NCI-H345 treated with DMSO at 0.1 percent for 48 hours (cell line): ENCODE measurements around the gene CBARP.

Experiments
- DNase-seq: peaks from one replicate; lab custom pipeline; 2025; ENCODE audit not compliant: unreplicated experiment; lab: John Stamatoyannopoulos, UW

The CBARP gene

DNA sequence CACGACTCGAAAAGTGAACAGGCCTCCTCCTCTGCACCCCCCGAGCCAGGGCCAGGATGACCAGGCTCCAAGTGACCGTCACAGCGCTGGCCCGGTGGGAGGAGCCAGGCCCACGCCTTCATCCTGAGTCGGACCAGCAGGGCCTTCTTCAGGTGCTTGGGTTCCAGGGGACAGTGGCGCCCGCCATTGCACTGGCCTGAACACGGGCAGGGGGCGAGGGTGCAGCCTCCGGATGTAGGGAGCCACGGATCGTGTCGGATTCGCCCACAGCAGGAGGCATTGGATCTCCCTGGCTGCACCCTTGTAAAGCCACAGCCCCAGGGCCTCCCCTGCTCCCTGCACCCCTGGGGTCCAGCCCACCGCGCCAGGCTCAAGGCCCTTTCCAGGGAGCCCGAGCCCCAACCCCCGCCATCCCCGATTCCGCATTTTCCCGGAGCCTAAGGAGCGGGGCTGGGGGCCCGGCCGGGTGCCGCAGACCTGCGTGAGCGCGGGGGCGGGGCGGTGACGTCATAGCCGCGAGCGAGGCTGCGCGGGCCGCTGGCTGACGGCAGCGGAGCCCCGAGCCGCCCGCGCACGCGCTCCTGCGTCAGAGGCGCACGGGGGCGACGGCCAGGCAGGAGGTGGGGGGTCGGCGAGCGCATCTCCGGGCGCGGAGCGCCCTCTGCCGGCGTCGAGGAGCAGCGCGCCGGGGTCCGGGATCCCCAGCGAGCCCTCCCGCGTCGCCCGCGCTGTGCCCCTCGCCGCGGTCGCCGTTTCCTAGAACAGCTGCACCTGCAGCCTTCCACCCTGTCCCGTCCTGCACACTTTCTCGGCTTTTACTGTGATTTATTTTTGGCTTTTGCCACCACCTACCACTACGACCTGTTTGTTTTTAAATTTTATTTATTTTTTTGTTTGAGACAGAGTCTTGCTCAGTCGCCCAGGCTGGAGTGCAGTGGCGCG lies 2.3 kb upstream of the CBARP start:
- DNase-seq: peak; percentile 79

DNA sequence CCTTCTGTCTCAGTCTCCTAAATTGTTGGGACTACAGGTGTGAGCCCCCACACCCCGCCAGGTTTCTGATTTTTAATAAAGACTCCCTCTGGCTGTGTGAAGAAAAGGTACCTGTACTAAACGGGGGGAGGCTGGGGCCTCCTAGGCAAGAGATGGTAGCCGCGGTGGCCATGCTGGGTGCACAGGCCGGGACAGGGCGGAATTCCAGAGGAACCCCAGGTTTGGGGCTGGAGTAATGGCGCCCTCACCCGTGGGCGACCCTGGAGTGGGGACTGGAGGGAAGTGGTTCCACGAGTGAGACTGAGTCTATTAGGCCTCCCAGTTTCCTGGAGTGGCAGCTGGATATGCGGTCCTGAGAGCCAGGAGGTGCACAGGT lies 1.6 kb upstream of the CBARP start:
- DNase-seq: no peak

DNA sequence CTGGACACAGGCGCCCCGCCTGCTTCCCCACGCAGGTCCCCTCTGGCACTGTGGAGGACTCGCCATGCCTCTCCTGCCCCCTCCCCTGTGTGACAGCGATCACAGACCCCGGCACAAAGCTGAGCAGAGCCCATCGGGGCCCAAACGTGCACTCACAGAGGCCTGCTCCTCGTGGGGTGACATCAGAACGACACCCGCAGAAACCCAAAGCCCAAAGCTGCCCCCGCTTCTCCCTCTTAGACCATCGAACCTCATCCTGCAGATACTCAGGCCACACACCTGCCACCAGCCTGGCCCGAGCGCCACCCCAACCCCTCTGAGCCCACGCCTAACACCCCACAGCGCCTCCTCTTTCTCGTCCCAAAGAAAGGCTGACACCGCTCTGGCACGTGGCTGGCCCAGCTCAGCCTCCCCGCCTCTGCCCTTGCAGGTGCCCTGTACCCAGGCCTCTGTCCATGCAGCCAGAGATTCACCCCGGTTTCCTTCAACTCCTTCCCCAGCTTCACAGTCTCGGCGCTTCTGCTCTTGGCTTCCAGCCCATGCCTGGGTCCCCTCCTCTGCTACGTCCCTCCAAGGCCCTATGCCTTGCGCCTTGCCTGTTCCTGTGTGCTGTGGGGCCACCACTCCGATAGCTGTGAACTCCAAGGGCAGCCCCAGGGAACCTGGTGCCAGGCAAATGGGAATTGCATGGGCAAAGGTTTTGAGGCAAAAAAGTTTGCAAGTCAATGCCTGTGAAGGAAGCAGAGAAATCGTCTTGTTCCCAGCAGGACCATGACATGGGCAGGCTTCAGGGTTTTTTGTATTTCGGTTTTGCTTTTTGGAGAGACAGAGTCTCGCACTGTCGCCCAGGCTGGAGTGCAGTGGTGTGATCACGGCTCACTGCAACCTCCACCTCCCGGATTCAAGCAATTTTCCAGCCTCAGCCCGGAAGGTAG lies 831 bp upstream of the CBARP start:
- no peak for DNase-seq

DNA sequence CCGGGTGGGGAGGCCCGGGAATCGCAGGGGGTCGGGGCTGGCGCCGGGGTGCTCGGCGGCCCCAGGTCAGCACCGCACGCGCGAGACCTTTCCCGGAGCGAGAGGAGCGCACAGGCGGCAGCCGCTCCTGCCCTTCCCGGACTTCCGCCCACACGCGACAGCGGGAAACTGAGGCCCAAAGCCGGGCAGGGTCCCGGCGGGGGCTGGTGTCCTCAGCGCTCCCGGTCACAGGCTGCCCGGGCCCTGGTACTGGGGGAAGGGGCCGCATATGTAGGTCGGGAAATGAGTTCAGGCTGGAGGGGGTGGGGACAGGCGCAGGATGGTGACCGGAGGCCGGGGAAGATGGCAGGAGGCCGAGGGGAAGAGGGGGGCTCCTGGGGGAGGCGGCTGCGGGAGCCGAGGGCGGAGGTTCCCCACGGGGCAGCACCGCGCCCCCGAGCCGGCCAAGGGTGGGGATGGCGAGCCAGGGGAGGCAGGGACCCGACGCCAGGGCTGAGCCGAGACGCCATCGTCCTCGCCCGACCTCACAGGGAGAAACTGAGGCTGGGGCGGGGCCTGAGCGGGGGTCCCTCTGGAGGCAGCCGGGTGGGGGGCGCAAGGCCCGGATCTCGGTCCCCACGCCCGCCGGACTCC lies 662 bp downstream of the CBARP start:
- no peak for DNase-seq

DNA sequence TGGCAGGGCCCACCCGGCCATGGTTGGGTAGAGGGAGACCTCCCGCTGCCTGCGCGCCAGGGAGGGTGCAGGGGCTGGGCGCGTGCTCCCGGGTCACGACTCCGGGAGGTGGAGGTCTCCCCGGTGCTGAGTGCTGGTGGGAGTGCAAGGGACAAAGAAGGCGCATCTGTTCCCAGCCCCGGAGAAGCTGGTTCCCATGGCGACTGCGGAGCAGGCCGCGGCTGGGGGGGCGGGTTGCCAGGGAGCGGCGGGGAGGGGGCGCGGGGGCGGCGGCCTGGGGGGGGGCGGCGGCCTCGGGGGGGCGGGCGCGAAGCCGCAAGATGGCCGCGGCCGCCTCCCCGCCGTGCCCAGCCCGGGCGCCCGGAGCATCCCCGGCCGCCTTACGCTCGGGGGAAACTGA lies 1.2 kb downstream of the CBARP start:
- DNase-seq: no peak

DNA sequence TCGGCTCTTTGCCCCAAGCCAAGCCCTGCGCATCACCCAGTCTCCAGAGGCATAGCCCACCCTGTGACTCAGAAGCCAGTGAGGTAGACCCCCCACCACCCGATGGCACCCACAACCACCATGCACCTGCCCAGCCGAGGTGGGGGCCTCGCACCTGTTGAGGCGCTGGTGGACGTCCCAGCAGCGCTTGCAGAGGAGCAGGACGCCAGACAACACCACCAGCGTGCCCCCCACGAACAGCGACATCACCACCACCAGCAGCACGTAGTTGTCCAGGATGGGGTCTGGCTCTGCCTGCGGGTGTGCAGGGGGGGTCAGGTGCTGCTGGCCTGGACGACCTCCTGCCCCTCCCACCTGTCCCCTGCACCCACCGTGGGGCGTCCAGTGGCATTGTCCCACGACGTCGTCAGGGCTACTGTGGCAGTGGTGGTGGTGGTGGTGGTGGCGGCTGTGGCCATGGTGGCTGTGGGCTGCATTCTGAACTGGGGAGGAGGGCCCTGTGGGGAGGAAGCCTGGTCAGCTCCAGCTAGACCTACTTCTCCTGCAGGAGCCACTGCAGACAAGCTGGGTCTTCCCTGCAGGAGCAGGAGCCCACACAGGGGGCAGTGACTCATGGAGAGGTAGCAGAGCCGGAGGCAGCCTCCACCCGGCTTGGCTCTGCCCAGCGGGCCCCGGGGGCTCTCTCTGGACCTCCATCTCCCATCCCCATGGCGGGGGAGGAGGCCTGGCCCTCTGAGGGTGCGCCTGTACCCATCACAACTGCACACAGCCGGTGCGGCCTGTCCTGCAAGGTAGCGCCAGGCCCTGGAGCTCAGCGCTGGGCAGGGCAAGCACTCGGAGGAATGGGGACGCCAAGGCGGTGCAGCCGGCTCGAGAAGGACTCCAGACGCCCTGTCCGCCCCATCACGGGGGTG lies 1.9 kb downstream of the CBARP start:
- DNase-seq: no peak

DNA sequence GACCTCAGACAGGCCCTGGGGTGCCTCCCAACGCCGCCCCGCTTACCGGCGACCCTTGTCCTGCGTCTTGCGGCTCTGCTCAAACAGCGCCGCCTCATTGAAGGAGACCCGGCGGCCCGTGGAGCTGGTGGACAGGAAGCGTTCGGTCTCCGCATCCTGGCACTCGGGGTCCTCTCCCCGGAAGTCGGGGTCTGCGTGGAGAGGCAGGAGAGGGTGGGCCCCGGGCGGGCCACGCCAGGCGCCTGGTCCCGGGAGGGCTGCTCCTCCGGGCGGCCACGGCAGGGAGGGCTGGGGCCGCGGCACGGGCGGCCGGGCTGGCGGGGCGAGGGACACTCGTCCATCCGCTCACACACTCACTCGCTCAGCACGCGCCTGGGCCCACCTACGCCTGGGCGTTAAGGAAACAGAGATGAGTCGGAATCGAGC lies 2.8 kb downstream of the CBARP start:
- no peak for DNase-seq

DNA sequence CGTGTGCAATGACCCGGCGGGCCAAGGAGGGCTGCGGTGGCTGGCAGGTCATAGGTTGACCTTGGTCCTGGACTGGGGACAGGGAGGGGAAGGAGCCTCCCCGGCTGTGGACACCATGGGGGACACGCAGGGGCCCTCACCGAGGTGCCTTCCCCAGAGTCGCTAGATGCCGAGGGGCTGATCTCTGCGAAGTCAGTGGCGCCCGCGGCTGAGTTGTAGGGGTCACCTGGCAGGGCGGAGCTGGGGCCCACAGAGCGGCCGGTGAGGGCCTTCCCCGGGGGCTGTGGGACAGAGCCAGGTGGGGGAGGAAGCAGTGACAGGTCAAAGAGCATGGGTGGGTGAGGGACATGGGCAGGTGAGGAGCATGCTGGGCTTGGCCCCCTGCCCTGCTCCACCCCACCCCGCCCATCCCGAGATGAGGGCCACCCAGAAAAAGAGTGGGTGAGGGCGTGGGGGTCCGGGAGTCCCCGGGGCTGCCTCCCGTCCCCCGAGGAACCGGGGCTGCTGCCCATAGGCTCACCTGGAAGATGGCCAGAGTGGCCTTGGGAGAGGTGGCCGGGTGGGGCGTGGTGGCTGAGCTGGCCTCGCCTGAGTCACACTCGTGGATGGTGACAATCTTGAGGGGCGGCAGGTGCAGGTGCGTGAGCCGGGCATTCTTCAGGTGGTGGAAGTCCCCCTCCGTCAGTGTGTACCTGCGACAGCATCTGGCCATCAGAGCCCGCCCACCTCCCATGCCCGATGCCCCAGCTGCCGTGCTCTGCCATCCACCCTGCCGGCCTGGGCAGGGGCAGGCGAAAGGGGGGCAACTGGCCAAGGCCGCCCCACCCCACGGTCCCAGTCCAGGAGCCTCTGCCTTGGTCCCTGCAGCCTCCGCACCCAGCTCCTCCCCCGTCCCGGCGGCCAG lies 3.5 kb downstream of the CBARP start:
- DNase-seq: no peak

DNA sequence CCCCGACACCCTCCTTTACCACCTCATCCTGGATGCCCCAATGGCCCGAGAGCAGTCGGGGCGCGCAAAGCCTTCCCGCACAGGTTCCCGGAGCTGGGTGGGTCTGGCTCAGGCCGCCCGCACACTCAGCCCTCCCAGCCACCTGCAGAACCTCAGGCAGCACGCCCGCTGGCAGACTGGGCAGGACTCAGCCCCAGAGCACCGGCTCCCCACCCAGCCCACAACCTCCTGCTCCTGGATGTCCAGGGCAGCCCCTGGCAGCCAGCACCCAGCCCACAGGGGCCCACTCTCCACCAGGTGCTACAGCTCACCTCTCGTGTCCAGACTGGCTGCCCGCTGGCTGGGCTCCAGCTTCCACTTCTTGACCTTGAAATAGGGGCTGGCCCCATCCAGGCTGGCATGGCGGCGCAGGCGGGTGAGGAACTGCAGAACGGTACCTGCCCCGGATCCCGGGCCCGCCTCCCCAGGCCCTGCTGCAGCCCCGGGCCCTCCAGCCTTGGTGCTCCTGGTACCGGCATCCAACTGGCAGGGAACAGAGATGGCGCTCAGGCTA lies 4.6 kb downstream of the CBARP start:
- DNase-seq: no peak

DNA sequence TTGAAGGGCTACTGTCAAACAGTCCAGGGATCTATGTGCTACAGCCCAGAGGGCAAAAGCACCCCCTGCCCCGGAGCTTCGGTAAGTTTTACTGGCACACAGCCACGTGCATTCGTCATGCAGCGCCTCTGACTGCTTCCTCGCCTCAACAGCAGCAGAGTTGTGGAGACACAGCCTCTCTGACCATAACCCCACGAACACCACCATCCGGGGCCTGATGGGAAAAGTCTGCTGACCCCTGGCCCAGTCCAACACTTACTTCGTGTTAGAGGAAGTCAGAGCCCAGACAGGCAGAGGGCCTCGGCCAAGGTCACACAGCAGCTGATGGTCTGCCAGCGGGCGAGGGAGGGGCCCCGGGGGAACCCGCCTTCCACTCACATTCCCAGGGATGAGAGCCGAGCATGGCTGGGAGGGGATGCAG lies 5.1 kb downstream of the CBARP start:
- no peak for DNase-seq

DNA sequence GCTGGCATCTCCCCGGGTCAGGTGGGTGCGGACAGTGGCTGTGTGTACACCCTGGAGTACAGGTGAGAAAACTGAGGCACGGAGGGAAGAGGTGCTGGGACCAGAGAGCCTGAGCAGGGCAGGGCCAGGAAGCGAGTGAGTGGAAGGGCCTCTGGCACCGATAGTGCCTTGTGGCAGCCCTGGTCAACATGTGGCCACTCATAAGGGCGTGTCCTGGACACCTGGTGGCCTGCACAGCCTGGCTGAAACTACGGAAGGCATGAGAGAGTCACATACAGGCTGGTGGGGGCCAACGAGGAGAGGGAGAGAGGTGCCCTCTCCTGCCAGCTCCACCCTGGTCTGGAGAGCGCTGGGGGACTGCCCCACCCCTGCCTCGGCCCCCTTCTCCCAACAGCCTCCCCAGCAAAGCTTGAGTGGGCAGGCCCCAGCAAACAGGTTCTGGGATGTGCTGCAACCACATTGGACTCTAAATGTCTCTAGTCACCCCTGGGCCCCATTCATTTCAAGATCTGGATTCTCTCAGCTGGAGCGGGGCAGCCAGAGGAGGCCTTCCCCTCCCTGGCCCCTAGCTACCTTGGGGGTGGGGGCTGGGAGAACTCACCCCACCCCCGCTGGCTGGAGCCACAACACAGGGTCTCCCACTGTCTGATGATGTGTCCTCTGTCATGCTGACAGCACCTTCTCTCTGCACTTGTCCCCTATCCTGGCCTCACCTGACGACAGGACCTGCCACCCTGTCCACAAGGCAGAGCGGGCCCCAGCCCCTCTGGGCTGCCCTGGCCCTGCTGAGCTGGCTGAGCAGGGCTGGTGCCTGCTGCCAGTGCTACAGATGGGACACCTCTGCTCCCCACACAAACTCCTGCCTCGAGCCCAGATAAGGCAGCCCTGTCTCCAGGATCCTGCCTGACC lies 5.8 kb downstream of the CBARP start:
- no peak for DNase-seq

DNA sequence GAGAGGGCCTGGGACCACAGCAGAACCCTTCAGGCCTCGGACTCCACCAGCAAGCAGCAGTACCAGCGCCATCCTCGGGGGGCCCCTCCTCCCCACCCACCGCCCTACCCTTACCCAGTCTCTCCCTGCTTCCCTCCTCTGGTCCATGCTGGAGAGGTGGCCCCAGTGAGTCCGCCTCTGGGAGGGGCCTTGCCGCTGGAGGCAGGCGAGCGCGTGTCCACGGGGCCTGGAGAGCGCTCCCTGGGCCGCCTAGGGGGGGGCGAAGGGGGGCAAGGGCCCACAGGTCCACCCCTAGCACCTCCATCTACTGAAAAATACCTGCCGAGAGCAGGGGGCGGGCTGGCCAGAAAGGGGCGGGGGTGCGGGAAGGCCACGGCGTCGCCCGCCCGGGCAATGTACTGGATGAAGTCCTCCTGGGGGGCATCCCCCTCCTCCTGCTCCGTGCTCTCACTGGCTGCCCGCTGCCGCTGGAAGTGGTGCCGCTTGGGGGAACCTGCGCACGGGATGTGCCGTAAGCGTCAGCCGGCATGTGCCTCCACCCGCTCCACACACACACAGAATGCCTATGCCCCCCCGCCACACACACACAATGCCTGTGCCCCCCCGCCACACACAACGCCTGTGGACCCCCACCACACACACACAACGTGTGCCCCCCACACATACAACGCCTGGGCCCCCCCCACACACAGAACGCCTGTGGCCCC lies 6.9 kb downstream of the CBARP start:
- DNase-seq: no peak

DNA sequence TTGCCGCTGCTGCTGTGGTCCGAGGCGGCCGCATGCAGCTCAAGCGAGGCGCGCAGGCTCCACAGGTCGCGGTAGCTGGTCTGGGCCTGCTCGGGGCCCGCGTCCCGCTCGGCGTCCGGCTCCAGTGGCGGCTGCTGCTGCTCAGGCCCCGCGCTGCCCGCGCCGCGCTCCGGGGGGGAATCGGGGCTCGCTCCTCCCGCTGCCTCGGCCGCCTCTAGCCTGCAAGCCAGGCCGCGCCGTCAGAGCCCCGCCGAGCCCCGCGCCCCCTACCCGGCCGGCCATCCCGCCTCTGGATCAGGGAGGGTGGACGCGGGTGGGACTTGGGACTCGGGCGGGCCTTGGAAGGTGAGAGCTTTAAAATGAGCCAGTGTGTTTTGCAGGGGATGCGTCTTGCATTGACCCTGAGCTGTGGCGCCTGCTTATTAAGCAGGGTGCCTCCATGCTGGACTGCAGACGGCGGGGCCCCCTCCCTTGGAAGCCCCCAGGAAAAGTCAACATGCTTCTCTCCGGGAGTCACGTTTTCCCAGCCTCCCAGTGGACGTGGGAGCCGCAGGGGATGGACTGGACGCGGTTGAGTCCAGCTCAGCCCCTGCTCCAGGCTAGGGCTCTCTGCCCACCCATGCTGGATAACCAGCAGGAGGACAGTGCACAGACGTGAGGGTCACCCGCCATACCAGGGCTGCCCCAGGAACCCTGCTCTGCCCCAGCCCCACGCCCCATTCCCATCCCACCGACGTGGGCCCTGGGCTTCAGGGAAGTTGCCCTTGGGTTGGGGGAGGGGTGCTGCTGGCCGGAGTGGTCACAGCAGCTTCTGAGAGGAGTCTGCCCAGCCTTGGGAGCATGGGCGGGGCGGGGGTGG lies 7.7 kb downstream of the CBARP start:
- DNase-seq: no peak

DNA sequence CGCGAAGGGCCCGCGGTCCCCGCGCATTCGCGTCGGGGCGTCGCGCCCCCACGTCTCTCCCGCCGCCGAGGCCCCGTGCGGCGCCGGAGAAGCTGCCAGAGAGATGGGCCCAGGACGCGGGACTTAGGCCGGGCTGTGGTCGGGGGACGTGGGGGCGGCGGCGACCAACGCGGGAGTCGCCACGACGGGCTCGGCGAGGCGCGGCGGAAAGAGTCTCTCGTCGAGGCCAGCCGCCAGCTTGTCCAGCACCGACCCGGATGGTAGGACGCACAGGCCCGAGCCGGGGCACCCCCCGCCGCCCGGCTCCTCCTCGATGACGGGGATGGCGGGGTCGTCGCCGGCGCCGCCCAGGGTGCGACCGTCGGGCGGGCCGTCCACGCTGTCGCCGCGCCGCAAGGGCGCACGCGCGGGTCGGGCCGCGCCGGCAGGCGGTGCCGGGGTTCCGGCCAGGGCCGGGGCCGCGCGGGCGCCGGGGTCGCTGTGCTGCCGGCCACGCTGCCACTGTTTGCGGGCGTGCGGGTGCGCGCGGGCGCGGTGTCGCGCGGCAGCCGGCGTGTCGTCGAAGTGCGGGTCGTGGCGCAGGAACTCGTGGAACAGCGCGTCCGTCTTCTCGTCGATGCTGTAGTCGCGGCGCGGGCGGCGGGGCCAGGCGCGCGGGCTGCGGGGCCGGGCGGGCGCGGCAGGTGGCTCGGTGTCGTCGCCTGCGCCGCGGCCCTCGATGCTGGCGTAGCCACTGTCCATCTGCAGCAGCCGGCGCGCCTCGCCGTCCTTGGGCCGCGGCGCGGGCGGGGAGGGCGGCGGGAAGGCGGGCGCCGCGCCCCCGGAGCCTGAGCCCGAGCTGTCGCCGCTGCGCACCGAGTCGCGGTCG lies 8.5 kb downstream of the CBARP start:
- no peak for DNase-seq

DNA sequence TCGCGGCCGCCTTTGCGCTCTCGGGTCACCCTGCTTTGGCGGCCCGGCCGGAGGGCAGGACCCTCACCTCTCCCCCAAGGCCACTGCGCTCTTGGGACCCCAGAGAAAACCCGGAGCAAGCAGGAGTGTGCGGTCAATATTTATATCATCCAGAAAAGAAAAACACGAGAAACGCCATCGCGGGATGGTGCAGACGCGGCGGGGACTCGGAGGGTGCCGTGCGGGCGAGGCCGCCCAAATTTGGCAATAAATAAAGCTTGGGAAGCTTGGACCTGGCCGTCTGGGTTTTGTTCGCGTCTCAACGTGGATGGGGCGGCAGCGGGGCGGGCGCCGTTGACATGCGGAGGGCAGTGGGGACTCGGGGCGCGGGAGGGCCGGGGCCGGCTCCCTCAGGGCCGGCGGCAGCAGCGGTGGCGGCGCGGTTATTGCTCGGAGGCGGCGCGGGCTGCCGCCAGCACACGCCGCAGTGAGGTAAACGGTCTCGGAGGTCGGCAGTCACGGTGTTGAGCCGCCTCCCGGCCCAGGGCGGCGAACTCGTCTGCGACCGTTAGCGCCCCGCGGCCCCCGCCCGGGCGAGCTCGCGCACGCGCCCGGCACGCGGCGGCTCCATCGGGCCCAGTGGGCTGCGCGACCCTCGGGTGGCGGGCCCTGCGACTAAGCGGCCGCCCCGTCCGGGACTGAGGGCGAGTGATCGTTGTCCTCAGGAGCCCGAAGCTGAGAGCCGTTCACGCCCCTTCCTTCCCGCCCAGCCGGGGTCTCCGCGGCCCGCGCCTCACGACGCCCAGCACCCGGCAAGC lies 9.4 kb downstream of the CBARP start:
- DNase-seq: no peak
